ENCODE results near the gene DDX17.

DNA sequence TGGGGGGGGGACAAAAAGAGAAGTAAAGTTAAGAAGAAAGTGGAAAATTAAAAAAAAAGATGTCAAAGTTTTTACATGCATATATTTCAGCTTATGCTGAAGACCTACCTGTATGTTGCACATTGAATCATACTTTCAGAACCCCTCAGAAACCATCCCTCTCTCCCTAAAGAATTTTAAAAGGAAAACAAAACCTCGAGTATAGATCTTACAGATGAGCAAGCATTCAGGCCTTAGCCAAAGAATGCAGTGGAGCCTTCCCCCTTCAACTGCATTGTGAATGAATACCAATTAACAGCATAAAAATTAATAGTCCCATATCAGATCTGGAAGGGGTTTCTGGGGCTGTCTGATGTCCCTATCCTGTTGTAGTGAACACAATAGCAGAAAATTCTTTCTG lies 21.9 kb downstream of the DDX17 start:
- TF ChIP-seq POLR2A (IDR thresholded peaks at IDR 0.05), result no peak
- TF ChIP-seq, protein P1, sequence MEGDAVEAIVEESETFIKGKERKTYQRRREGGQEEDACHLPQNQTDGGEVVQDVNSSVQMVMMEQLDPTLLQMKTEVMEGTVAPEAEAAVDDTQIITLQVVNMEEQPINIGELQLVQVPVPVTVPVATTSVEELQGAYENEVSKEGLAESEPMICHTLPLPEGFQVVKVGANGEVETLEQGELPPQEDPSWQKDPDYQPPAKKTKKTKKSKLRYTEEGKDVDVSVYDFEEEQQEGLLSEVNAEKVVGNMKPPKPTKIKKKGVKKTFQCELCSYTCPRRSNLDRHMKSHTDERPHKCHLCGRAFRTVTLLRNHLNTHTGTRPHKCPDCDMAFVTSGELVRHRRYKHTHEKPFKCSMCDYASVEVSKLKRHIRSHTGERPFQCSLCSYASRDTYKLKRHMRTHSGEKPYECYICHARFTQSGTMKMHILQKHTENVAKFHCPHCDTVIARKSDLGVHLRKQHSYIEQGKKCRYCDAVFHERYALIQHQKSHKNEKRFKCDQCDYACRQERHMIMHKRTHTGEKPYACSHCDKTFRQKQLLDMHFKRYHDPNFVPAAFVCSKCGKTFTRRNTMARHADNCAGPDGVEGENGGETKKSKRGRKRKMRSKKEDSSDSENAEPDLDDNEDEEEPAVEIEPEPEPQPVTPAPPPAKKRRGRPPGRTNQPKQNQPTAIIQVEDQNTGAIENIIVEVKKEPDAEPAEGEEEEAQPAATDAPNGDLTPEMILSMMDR (IDR thresholded peaks at IDR 0.05), result no peak

All from breast epithelium (tissue), 3 donors.